Sigmoid colon (tissue), 7 donors: Measurements from ENCODE around the gene FAN1. TPM values are rescaled to one million over a fixed set of nuclear protein-coding genes. Genes with fewer than 3 reads are reported as not detected.

Experiments used
- DNase-seq: peaks from one replicate; pipeline ENCODE4 v3.0.0-alpha.2; 2019
- H3K27ac ChIP-seq, 4 donors: fragments of 200-600 bp; sonication (generic); one replicate each; pipeline ENCODE4 v1.5.1; 2016 to 2019; ENCODE audit warnings: mild to moderate bottlenecking in 1 of 4
- H3K27me3 ChIP-seq, 3 donors: fragments of 200-600 bp; sonication (generic); one replicate each; pipeline ENCODE4 v1.5.1; 2019; ENCODE audit warnings: mild to moderate bottlenecking in 1 of 3
- H3K36me3 ChIP-seq, 4 donors: fragments of 200-600 bp; sonication (generic); one replicate each; pipeline ENCODE4 v1.5.1; 2016 to 2019
- H3K4me1 ChIP-seq, 4 donors: fragments of 200-600 bp; sonication (generic); one replicate each; pipeline ENCODE4 v1.5.1; 2017 to 2019
- H3K4me3 ChIP-seq, 4 donors: fragments of 200-600 bp; sonication (generic); one replicate each; pipeline ENCODE4 v1.5.1; 2017 to 2019; ENCODE audit warnings: mild to moderate bottlenecking in 2 of 4, moderate library complexity in 1 of 4
- H3K9me3 ChIP-seq, 4 donors: fragments of 200-600 bp in 3 of 4; sonication (generic) in 3 of 4; one replicate each; pipeline versions ENCODE4 v1.5.1 to v1.6.1; 2013 to 2019
- EP300 ChIP-seq, 4 donors: sonication (generic); formaldehyde crosslinking; IDR thresholded peaks; one replicate each; pipeline ENCODE4 v1.6.1; 2017; ENCODE audit warnings: antibody characterized with exemption in 4 of 4
- POLR2A ChIP-seq, 2 donors: fragments of 450-650 bp; IDR thresholded peaks; one replicate each; pipeline ENCODE4 v1.6.1; 2016; ENCODE audit warnings: antibody characterized with exemption in 2 of 2, mild to moderate bottlenecking in 2 of 2, moderate library complexity in 2 of 2
- POLR2AphosphoS5 ChIP-seq, 4 donors: sonication (generic); formaldehyde crosslinking; IDR thresholded peaks; one replicate each; pipeline ENCODE4 v1.6.1; 2017; ENCODE audit warnings: antibody characterized with exemption in 4 of 4
- WGBS, 2 donors: extraction: QIAGEN DNeasy Blood & Tissue Kit; methylation state at CpG; one replicate each; pipeline ENCODE4 v1.1.7; 2013; 5-methylcytosine and 5-hydroxymethylcytosine counted together
- intact Hi-C: fragments of 100-400 bp; cut with DNase I; formaldehyde crosslinking; loops from one replicate; pipeline ENCODE4 v1.15.1; 2023
- polyA plus RNA-seq, 3 donors: library from polyadenylated mRNA; stranded (reverse); fragments of 200-250 nt; gene quantifications; one replicate each; pipeline ENCODE4 v1.2.3, GENCODE V29; 2013
- total RNA-seq, 4 donors: library from RNA; depleted of rRNA; stranded (reverse); fragments of >200 nt; gene quantifications; one replicate each; pipeline ENCODE4 v1.1.0, GENCODE V29; 2016
- TF ChIP-seq, protein P1 (sequence below), 4 experiments: fragments of 450-650 bp in 3 of 4; fragments of 200-600 bp in 1 of 4; IDR thresholded peaks; one replicate each; pipeline ENCODE4 v1.5.1; 2016 to 2019; ENCODE audit warnings: antibody characterized with exemption in 4 of 4, mild to moderate bottlenecking in 3 of 4, moderate library complexity in 2 of 4
- donor health status: healthy with polysubstance abuse.
- donor health status: Bipolar disorder and iron deficiency.
- donor health status: healthy.

Gene FAN1
- total and polyA plus RNA-seq, 7 donors = 3.6 to 20.8 (median 17.8) TPM

DNA sequence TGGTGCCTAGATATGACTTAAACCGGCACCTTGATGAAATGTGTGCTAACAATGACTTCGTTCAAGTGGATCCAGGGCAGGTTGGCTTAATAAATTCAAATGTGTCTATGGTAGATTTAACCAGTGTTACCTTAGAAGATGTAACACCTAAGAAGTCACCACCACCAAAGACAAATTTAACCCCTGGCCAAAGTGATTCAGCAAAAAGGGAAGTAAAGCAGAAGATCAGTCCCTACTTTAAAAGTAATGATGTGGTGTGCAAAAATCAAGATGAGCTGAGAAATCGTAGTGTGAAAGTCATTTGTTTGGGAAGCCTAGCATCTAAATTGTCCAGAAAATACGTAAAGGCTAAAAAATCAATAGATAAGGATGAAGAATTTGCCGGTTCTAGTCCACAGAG is 1.1 kb downstream of the FAN1 start:
- WGBS, 2 donors = 90 to 96% methylated on average over 5 of the region's 5 CpGs
- Histone ChIP-seq H3K4me3 (no peak overlapping the region), H3K9me3 (no peaks in the 10 kb centered on the region), H3K36me3 (peaks cover 0 to 11% (median 5%) of the 10 kb centered on the region in 4 donors), H3K27me3 (no peaks in the 10 kb centered on the region), H3K27ac (no peak overlapping the region), H3K4me1 (peaks cover 0 to 30% (median 13%) of the 10 kb centered on the region in 4 donors)
- intact Hi-C loops = no loop called here
- DNase-seq = no peak
- TF ChIP-seq, protein P1, sequence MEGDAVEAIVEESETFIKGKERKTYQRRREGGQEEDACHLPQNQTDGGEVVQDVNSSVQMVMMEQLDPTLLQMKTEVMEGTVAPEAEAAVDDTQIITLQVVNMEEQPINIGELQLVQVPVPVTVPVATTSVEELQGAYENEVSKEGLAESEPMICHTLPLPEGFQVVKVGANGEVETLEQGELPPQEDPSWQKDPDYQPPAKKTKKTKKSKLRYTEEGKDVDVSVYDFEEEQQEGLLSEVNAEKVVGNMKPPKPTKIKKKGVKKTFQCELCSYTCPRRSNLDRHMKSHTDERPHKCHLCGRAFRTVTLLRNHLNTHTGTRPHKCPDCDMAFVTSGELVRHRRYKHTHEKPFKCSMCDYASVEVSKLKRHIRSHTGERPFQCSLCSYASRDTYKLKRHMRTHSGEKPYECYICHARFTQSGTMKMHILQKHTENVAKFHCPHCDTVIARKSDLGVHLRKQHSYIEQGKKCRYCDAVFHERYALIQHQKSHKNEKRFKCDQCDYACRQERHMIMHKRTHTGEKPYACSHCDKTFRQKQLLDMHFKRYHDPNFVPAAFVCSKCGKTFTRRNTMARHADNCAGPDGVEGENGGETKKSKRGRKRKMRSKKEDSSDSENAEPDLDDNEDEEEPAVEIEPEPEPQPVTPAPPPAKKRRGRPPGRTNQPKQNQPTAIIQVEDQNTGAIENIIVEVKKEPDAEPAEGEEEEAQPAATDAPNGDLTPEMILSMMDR (IDR thresholded peaks at IDR 0.05) = no peak
- TF ChIP-seq EP300 (IDR thresholded peaks at IDR 0.05) (no peak), POLR2A (IDR thresholded peaks at IDR 0.05) (no peak)

DNA sequence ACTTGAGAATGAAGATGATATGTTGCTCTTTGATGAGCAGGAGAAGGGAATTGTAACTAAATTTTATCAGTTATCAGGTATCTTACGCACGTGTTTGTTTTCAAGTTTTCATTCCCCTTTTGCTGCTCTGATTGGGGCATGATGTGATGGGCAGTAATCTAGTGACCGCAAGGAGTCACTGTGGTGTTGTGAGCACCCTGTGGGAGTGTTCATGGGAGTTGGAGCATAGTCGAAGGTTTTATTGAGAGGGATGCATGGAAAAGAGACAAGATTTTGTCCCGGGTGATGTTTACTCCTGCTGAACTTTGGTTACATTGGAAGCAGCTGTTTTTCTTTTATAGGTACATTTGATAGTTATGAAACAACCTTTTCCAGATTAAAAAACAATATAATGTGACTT is 2.1 kb downstream of the FAN1 start:
- intact Hi-C loops = no loop called here
- no peak for DNase-seq
- Histone ChIP-seq H3K4me1 (peaks cover 0 to 30% (median 13%) of the 10 kb centered on the region in 4 donors), H3K27ac (no peak overlapping the region), H3K27me3 (no peaks in the 10 kb centered on the region), H3K36me3 (peaks cover 0 to 19% (median 5%) of the 10 kb centered on the region in 4 donors), H3K9me3 (no peaks in the 10 kb centered on the region), H3K4me3 (no peak overlapping the region)
- TF ChIP-seq POLR2AphosphoS5 (IDR thresholded peaks at IDR 0.05) (no peak), POLR2A (IDR thresholded peaks at IDR 0.05) (no peak), EP300 (IDR thresholded peaks at IDR 0.05) (no peak)
- TF ChIP-seq, protein P1 (IDR thresholded peaks at IDR 0.05) = peak in 1 of 4 experiments; percentile 18
- 17 to 74% methylated on average over 5 of the region's 5 CpGs for WGBS, 2 donors

DNA sequence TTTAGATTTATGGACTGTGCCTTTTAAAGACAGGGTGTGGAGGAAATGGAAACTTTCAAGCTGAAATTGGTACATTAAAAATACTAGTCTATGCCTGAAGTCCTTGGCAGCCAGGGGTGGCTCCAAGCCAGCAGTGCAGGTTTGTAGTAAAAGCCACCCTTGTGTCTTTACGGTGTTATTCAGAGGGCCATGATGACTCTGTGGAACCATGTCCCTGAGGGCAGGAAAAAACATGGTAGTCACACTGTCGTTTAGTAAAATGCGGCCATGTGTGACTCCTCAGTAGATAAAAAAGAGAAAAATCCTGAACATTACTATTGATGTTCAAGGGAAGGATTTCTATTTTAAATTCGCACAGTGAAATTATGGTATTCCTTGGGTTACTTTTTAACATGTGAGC is 2.7 kb downstream of the FAN1 start:
- Histone ChIP-seq H3K27ac (no peak overlapping the region), H3K4me1 (peaks cover 0 to 30% (median 13%) of the 10 kb centered on the region in 4 donors), H3K27me3 (no peaks in the 10 kb centered on the region), H3K4me3 (no peak overlapping the region), H3K36me3 (peaks cover 4 to 24% (median 5%) of the 10 kb centered on the region in 4 donors), H3K9me3 (no peaks in the 10 kb centered on the region)
- intact Hi-C loops = no loop called here
- TF ChIP-seq, protein P1 (IDR thresholded peaks at IDR 0.05) = no peak
- TF ChIP-seq EP300 (IDR thresholded peaks at IDR 0.05) (no peak), POLR2A (IDR thresholded peaks at IDR 0.05) (no peak), POLR2AphosphoS5 (IDR thresholded peaks at IDR 0.05) (no peak)
- WGBS, 2 donors = 31 to 67% methylated on average over 4 of the region's 4 CpGs
- DNase-seq = no peak

DNA sequence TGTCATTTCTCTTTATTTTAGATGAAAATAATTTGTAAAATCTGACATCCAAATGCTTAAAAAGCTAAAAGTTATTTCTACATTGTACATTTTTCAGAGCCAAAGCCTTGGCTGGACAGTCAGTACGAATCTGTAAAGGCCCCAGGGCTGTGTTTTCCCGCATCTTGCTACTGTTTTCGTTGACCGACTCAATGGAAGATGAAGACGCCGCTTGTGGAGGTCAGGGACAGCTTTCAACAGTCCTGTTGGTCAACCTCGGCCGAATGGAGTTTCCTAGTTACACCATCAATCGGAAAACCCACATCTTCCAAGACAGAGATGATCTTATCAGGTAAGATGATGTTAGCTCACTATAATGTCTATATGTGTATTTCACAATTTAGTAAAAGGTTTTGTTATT is 10.0 kb downstream of the FAN1 start:
- DNase-seq = no peak
- Histone ChIP-seq H3K4me1 (no peaks in the 10 kb centered on the region), H3K27me3 (no peaks in the 10 kb centered on the region), H3K9me3 (no peaks in the 10 kb centered on the region), H3K36me3 (peaks cover 16 to 95% (median 22%) of the 10 kb centered on the region in 4 donors), H3K4me3 (no peak overlapping the region), H3K27ac (no peak overlapping the region)
- TF ChIP-seq POLR2AphosphoS5 (IDR thresholded peaks at IDR 0.05) = no peak
- TF ChIP-seq EP300 (IDR thresholded peaks at IDR 0.05) = no peak
- TF ChIP-seq, protein P1 (IDR thresholded peaks at IDR 0.05) = no peak
- TF ChIP-seq POLR2A (IDR thresholded peaks at IDR 0.05) = no peak
- intact Hi-C loops = loop anchor here (5.0 kb wide), 1 partner anchor 34 kb away; no protein-coding TSS in a partner anchor
- WGBS, 2 donors = 98% methylated on average over 9 of the region's 9 CpGs

DNA sequence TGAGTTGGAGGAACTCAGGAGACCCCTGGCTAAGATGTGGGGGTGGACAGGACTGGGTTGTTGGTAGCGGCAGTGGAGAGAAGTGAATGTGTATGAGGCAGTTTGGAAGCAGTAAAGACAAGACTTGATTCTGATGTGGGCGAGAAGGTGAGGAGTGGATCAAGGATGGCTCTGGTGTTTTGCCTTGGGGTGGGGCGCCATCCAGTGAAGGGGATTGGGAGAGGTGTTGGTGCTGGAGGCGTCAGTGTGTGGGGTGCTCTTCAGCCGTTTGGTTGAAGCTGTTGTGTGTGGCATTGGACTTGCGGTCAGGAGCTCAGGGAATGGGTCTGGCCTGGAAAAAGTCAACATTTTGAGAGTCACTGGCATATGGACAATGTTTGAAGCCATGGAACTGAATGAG is 13.3 kb downstream of the FAN1 start:
- Histone ChIP-seq H3K27ac (no peak overlapping the region), H3K27me3 (no peaks in the 10 kb centered on the region), H3K9me3 (no peaks in the 10 kb centered on the region), H3K36me3 (peaks cover 20 to 98% (median 26%) of the 10 kb centered on the region in 4 donors), H3K4me1 (no peaks in the 10 kb centered on the region), H3K4me3 (no peak overlapping the region)
- DNase-seq = no peak
- WGBS, 2 donors = 92 to 95% methylated on average over 6 of the region's 6 CpGs
- intact Hi-C loops = no loop called here
- TF ChIP-seq, protein P1 (IDR thresholded peaks at IDR 0.05) = no peak
- TF ChIP-seq POLR2A (IDR thresholded peaks at IDR 0.05) = no peak
- TF ChIP-seq POLR2AphosphoS5 (IDR thresholded peaks at IDR 0.05) = no peak
- no peak for TF ChIP-seq EP300 (IDR thresholded peaks at IDR 0.05)
